GM12872 (cell line): ENCODE data around the gene ARMH3.

Source experiments
- CTCF ChIP-seq: IDR thresholded peaks from 3 replicates; pipeline ENCODE4 v1.5.1; 2011; ENCODE audit warnings: low read depth, mild to moderate bottlenecking, low read length, moderate library complexity; ENCODE audit not compliant: insufficient read depth

ARMH3 gene

GRCh38 chr10:101993221-101993620 is 62.8 kb downstream of the ARMH3 start:
- TF ChIP-seq CTCF = no peak

DNA sequence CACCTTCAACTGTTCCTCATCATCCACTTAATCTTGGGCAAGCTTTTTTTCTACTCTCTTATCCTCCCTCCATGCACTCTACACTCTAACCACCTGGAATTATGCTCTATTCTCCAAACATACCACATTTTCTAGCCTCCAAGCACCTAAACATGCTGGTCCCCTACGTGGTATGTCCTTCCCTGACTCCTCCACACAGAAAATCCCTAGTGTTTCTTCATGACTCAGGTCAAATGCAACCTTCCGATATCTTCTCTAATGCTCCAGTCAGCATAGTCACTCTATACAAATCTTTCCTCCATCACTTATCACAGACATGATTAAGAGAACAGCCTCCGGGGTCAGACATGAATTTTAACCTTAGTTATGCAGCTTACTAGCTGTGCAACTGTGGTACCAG is 68.8 kb downstream of the ARMH3 start:
- TF ChIP-seq CTCF = no peak

DNA sequence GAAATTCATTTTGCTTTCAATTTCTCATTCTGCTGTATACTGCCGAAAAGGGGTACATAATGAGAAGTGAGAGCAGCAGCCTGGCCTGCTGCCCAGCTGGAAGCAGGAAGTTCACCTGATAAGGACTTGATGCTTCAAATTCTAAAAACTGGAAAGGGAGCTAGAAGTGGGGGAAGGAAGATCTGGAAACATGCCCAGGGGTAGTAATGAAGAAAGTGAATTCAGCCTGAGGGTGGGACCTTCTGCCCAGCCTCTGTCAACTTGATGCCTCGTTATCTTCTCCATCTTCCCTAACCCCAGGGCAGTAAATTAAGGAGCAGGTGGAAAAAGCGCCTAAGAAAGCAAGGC is 69.4 kb downstream of the ARMH3 start:
- TF ChIP-seq CTCF = no peak

- TF ChIP-seq CTCF = no peak
Observed at GRCh38 chr10:101974091-101974971, 81.6 kb downstream of the ARMH3 start.

DNA sequence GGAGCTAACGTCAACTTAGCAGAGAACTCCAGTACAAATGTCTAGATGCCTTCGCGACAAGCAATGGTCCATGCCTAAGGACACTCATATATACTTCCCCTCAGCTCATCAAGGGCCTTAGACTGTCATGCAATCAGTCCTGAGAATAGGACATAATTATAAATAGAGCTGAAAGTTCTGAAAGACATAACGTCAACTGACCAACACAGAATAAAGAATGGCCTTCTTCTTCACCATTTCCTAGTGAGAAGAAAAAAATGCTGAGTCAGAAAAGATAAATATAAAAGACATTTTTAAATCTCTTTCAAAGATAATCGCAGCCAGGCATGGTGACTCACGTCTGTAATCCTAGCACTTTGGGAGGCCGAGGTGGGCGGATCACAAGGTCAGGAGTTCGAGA is 83.2 kb downstream of the ARMH3 start:
- no peak for TF ChIP-seq CTCF

- TF ChIP-seq CTCF = no peak
Observed at GRCh38 chr10:101969412-101969922, 86.5 kb downstream of the ARMH3 start.

GRCh38 chr10:101968940-101969321 is 87.0 kb downstream of the ARMH3 start:
- TF ChIP-seq CTCF = no peak
